MM.1S (cell line): ENCODE measurements around the gene TBC1D13.
"Not testable (repeated sequence)": the region's sequence is repeated elsewhere in the genome, so short reads cannot be mapped to it uniquely, and the experiment has no call there.

ENCODE experiments used
- DNase-seq: peaks from one replicate; pipeline ENCODE4 v3.0.0-alpha.2; 2015
- H2AFZ ChIP-seq: fragments of 300-600 bp; sonication (generic); 2 replicates; pipeline ENCODE4 v1.6.0; 2016; ENCODE audit warnings: antibody characterized with exemption, low read length
- H3F3A ChIP-seq: fragments of 300-600 bp; sonication (generic); 2 replicates; pipeline ENCODE4 v1.6.1; 2016; ENCODE audit warnings: mild to moderate bottlenecking, antibody characterized with exemption, low read length, moderate library complexity, mixed read lengths; ENCODE audit not compliant: insufficient read depth
- H3K27ac ChIP-seq: fragments of 300-600 bp; sonication (generic); 2 replicates; pipeline ENCODE4 v1.5.1; 2016; ENCODE audit warnings: mild to moderate bottlenecking, low read length
- H3K27me3 ChIP-seq: fragments of 300-600 bp; sonication (generic); replicated peaks from 2 replicates; pipeline ENCODE4 v1.6.0; 2016; ENCODE audit warnings: low read length; ENCODE audit not compliant: insufficient read depth
- H3K36me3 ChIP-seq: fragments of 300-600 bp; sonication (generic); replicated peaks from 2 replicates; pipeline ENCODE4 v1.6.1; 2016; ENCODE audit warnings: mild to moderate bottlenecking, low read length, mixed read lengths; ENCODE audit not compliant: insufficient read depth
- H3K4me1 ChIP-seq: fragments of 300-600 bp; sonication (generic); 2 replicates; pipeline ENCODE4 v1.6.1; 2016; ENCODE audit warnings: low read length, mixed read lengths
- H3K4me2 ChIP-seq: fragments of 300-600 bp; sonication (generic); 2 replicates; pipeline ENCODE4 v1.6.0; 2016; ENCODE audit warnings: low read depth, low read length
- H3K4me3 ChIP-seq: fragments of 300-600 bp; sonication (generic); 2 replicates; pipeline ENCODE4 v1.5.1; 2016; ENCODE audit warnings: low read length, mixed read lengths
- H3K79me2 ChIP-seq: fragments of 300-600 bp; sonication (generic); 2 replicates; pipeline ENCODE4 v1.6.1; 2016; ENCODE audit warnings: mixed run types, low read length, mixed read lengths
- H3K9ac ChIP-seq: fragments of 300-600 bp; sonication (generic); 2 replicates; pipeline ENCODE4 v1.6.1; 2016; ENCODE audit warnings: low read length, mixed read lengths
- H3K9me2 ChIP-seq: fragments of 300-600 bp; sonication (generic); replicated peaks from 2 replicates; pipeline ENCODE4 v1.6.1; 2016; ENCODE audit warnings: mild to moderate bottlenecking, low read length, mixed read lengths; ENCODE audit not compliant: insufficient read depth
- H3K9me3 ChIP-seq: fragments of 300-600 bp; sonication (generic); replicated peaks from 2 replicates; pipeline ENCODE4 v1.6.1; 2016; ENCODE audit warnings: mild to moderate bottlenecking, low read length, mixed read lengths; ENCODE audit not compliant: insufficient read depth
- H4K20me1 ChIP-seq: fragments of 300-600 bp; sonication (generic); 2 replicates; pipeline ENCODE4 v1.6.1; 2016; ENCODE audit warnings: mild to moderate bottlenecking, low read length, moderate library complexity, mixed read lengths; ENCODE audit not compliant: insufficient read depth
- EZH2 ChIP-seq: fragments of 300-600 bp; sonication (generic); optimal IDR thresholded peaks from 2 replicates; pipeline ENCODE3; 2017; ENCODE audit warnings: low read depth, mild to moderate bottlenecking, antibody characterized with exemption, low read length, mixed read lengths
- EZH2phosphoT487 ChIP-seq: fragments of 300-600 bp; sonication (generic); IDR thresholded peaks from 2 replicates; pipeline ENCODE4 v1.6.1; 2018; ENCODE audit warnings: antibody characterized with exemption, low read length
- TF ChIP-seq, protein P1 (sequence below): fragments of 300-600 bp; sonication (generic); IDR thresholded peaks from 2 replicates; pipeline ENCODE4 v1.5.1; 2016; ENCODE audit warnings: antibody characterized with exemption, low read length, mixed read lengths

TBC1D13 gene

GRCh38 chr9:128841694-128842492 is 54.8 kb downstream of the TBC1D13 start:
- Histone ChIP-seq H3K4me3 (no peak overlapping the region), H4K20me1 (no peaks in the 10 kb centered on the region), H3K9me2 (no peaks in the 10 kb centered on the region), H3K79me2 (no peaks in the 10 kb centered on the region), H3K27ac (no peak overlapping the region), H3K36me3 (no peaks in the 10 kb centered on the region), H3K9ac (no peak overlapping the region), H3K4me1 (no peaks in the 10 kb centered on the region), H3K9me3 (no peaks in the 10 kb centered on the region), H3K4me2 (no peak overlapping the region), H3F3A (no peaks in the 10 kb centered on the region), H2AFZ (no peak overlapping the region), H3K27me3 (no peaks in the 10 kb centered on the region)
- DNase-seq: no peak
- TF ChIP-seq EZH2 (no peak), EZH2phosphoT487 (no peak)
- TF ChIP-seq, protein P1, sequence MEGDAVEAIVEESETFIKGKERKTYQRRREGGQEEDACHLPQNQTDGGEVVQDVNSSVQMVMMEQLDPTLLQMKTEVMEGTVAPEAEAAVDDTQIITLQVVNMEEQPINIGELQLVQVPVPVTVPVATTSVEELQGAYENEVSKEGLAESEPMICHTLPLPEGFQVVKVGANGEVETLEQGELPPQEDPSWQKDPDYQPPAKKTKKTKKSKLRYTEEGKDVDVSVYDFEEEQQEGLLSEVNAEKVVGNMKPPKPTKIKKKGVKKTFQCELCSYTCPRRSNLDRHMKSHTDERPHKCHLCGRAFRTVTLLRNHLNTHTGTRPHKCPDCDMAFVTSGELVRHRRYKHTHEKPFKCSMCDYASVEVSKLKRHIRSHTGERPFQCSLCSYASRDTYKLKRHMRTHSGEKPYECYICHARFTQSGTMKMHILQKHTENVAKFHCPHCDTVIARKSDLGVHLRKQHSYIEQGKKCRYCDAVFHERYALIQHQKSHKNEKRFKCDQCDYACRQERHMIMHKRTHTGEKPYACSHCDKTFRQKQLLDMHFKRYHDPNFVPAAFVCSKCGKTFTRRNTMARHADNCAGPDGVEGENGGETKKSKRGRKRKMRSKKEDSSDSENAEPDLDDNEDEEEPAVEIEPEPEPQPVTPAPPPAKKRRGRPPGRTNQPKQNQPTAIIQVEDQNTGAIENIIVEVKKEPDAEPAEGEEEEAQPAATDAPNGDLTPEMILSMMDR: no peak

DNA sequence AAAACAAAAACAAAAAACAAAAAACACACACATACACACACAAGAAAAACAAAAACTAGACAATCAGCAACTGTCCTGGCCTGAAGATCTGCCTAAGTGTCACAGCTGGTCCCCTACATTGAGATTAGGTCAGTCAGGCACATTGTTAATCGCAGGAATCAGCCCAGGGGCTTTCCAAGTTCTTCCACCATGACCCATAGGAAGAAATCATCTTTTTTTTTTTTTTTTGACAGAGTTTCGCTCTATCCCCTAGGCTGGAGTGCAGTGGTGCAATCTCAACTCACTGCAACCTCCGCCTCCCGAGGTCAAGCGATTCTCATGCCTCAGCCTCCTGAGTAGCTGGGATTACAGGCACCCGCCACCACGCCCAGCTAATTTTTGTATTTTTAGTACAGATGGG is 56.1 kb downstream of the TBC1D13 start:
- not testable (repeated sequence) for H3F3A ChIP-seq, DNase-seq, H4K20me1 ChIP-seq, H3K9me3 ChIP-seq, H3K27ac ChIP-seq, H3K36me3 ChIP-seq, H3K9me2 ChIP-seq, H2AFZ ChIP-seq, H3K4me3 ChIP-seq, H3K4me2 ChIP-seq, H3K27me3 ChIP-seq, H3K9ac ChIP-seq, H3K79me2 ChIP-seq, H3K4me1 ChIP-seq

GRCh38 chr9:128845186-128845931 is 58.3 kb downstream of the TBC1D13 start:
- no peaks in the 10 kb centered on the region for H3K36me3 ChIP-seq
- no peaks in the 10 kb centered on the region for H4K20me1 ChIP-seq
- no peak overlapping the region for H3K27ac ChIP-seq
- H3K79me2 ChIP-seq: no peaks in the 10 kb centered on the region
- no peak overlapping the region for H2AFZ ChIP-seq
- no peak overlapping the region for H3K9ac ChIP-seq
- H3F3A ChIP-seq: no peaks in the 10 kb centered on the region
- H3K9me3 ChIP-seq: no peaks in the 10 kb centered on the region
- TF ChIP-seq EZH2 (no peak), EZH2phosphoT487 (no peak)
- TF ChIP-seq, protein P1: no peak
- no peak overlapping the region for H3K4me3 ChIP-seq
- DNase-seq: no peak
- H3K27me3 ChIP-seq: no peaks in the 10 kb centered on the region
- no peaks in the 10 kb centered on the region for H3K9me2 ChIP-seq
- H3K4me1 ChIP-seq: no peaks in the 10 kb centered on the region
- H3K4me2 ChIP-seq: no peak overlapping the region

- no peak overlapping the region for H3K4me2 ChIP-seq
- H3K9ac ChIP-seq: no peak overlapping the region
- H2AFZ ChIP-seq: no peak overlapping the region
- H3K4me1 ChIP-seq: no peaks in the 10 kb centered on the region
- H3K27me3 ChIP-seq: no peaks in the 10 kb centered on the region
- TF ChIP-seq EZH2phosphoT487: no peak
- TF ChIP-seq, protein P1: no peak
- no peak for TF ChIP-seq EZH2
- no peak for DNase-seq
- no peaks in the 10 kb centered on the region for H3K79me2 ChIP-seq
- no peak overlapping the region for H3K4me3 ChIP-seq
- H3K9me3 ChIP-seq: no peaks in the 10 kb centered on the region
- H3K27ac ChIP-seq: no peak overlapping the region
- no peaks in the 10 kb centered on the region for H3F3A ChIP-seq
- no peaks in the 10 kb centered on the region for H3K36me3 ChIP-seq
- no peaks in the 10 kb centered on the region for H3K9me2 ChIP-seq
- H4K20me1 ChIP-seq: no peaks in the 10 kb centered on the region
Measured at GRCh38 chr9:128846680-128847030, 59.6 kb downstream of the TBC1D13 start.
